OCI-LY3 (cell line): ENCODE measurements around the gene CAB39.

Experiments
- EZH2phosphoT487 ChIP-seq: fragments of 200-600 bp; shearing (Covaris generic); IDR thresholded peaks from 2 replicates; pipeline ENCODE4 v1.6.1; 2018; ENCODE audit warnings: antibody characterized with exemption, mixed run types, low read depth
- TF ChIP-seq, protein P1 (sequence below): fragments of 200-600, 300-600 bp; sonication (generic); IDR thresholded peaks from 2 replicates; pipeline ENCODE4 v1.5.1; 2014; ENCODE audit warnings: antibody characterized with exemption, low read length, low read depth

- TF ChIP-seq, protein P1, sequence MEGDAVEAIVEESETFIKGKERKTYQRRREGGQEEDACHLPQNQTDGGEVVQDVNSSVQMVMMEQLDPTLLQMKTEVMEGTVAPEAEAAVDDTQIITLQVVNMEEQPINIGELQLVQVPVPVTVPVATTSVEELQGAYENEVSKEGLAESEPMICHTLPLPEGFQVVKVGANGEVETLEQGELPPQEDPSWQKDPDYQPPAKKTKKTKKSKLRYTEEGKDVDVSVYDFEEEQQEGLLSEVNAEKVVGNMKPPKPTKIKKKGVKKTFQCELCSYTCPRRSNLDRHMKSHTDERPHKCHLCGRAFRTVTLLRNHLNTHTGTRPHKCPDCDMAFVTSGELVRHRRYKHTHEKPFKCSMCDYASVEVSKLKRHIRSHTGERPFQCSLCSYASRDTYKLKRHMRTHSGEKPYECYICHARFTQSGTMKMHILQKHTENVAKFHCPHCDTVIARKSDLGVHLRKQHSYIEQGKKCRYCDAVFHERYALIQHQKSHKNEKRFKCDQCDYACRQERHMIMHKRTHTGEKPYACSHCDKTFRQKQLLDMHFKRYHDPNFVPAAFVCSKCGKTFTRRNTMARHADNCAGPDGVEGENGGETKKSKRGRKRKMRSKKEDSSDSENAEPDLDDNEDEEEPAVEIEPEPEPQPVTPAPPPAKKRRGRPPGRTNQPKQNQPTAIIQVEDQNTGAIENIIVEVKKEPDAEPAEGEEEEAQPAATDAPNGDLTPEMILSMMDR: no peak
- TF ChIP-seq EZH2phosphoT487: no peak
These were observed 46.2 kb downstream of the CAB39 start for GRCh38 chr2:230758566-230759480.
